GM19438 (cell line): ENCODE measurements around the gene NCKAP5L.
"Not testable (repeated sequence)": the region's sequence is repeated elsewhere in the genome, so short reads cannot be mapped to it uniquely, and the experiment has no call there.

Experiments
- ATAC-seq: cut with Tn5 transposase; IDR thresholded peaks from one replicate; pipeline ENCODE4 v1.9.1; 2021; ENCODE audit warnings: low read depth; ENCODE audit not compliant: unreplicated experiment

NCKAP5L gene

DNA sequence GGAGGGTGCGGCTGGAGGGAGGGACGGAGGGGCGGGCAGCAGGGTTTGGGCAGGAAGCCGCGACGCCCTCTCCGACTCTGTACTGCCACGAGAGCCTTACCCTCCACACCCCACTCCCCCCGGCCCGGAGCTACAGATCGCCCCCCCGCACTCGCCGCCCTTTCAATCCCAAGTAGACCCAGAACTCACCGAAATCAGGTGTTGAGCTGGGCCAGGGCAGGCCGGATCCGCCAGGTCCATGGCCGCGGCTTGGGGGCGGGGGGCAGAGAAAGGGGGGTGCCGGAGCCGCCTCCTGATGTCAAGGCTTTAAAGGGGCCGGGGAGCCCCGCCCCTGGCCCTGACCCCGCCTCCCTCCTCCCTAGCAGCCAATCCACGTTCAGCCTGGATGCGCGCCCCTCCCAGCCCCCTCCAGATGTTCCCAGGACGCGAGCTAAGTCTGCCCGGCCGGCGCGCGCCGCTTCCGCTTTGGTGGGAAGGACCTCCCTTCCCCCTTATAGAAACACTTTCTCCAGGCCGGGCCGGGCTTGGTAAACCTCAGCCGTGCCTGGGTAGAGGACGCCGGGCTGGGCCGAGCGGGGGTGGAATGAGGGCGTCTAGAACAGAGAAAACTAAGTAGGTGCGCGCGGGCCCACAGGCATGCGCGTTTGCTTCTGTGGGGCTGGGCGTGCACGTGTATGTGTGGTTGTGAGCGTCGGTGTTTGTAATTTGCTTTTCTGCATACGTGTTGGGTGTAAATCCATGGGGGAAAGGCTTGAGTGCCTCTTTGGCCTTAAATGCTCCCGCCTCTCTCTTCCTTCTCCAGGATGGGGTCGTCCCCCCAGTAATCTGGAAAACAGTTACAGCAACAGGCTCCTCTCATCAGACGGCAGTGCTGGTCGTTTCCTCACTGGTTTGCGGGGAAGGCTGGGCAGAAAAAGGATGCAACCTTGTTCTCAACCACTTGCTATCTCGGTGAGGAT lies at the start of gene NCKAP5L:
Gene NCKAP5L, minus strand, starts transcription at position 281 of the 959 bp plus-strand sequence. CDS start 24,369 bp downstream, outside the sequence.
- ATAC-seq, result peak; percentile 83

GRCh38 chr12:49877066-49877465 lies 48.9 kb upstream of the NCKAP5L start:
- no peak for ATAC-seq

DNA sequence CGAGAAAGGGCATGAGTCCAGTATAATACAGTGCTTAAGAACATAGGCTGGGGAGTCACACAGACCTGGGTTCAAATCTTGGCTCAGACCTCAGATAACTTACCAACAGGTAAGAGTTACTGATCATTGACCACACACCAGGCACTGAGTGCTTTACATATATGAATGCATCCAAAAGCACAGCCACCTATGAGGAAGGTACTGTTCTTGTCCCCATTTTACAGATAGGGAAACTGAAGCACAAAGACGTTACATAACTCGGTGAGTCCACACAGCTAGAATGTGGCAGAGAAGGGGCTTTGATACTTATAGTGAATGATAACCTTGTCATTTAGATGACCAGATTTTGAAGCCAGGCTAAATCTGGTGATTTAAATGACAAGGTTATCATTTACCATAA lies 47.9 kb upstream of the NCKAP5L start:
- no peak for ATAC-seq

GRCh38 chr12:49875115-49875720 lies 47.0 kb upstream of the NCKAP5L start:
- no peak for ATAC-seq

DNA sequence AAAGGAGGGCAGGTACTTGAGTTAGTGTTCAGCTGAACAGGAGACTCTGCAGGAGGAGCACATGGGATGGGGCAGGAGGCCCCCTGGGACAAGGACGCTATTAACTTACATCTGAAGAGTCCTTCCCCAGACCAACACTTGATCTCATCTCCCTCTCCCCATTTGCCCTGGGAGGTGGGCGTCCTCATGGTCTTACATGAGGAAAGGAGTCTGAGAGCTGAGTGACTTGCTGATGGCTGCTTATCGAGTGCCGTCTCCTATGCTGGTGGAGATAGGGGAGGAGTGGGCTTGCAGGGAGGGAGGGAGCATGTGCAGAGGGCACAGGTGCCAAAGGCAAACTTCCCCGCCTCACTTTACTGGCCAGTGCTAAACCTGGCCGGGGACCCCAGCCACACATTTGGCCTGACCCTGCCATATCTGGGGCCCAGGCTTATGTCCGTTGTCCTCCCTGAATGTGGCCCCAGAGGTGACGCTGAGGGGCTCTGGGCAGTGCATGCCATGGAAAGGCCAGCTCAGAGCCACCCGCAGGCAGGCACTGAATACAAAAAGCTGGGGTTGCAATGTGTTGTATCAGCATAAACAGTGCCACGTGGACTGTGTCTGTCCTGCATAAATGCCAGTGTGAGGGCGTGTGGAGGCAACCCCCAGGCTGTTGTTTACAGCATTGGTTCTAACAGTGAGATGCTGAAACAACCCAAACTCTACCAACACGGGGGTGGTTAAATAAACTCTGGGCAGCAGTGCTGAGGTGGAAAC lies 46.1 kb upstream of the NCKAP5L start:
- no peak for ATAC-seq

GRCh38 chr12:49873361-49873934 lies 45.2 kb upstream of the NCKAP5L start:
- no peak for ATAC-seq

DNA sequence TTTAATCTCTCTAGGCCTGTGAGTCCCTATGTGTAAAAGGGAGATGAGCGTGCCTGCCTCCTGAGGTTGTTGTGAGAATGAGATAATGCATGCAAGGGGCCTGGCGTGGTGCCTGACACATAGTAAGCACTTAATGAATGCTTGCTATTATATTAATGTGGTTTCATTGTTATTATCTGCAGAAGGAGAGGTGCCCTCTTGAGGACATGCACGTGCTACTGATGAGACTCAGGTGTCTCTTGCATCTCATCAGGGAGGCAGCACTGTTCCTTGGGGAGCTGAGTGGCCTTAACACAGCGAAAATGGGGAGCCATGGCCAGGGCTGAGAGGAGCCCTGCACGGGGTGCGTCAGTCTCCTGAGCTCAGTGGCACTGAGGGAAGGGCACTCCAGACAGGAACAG lies 44.6 kb upstream of the NCKAP5L start:
- ATAC-seq, result no peak

- ATAC-seq, result no peak
Observed at GRCh38 chr12:49872381-49872780, 44.2 kb upstream of the NCKAP5L start.

DNA sequence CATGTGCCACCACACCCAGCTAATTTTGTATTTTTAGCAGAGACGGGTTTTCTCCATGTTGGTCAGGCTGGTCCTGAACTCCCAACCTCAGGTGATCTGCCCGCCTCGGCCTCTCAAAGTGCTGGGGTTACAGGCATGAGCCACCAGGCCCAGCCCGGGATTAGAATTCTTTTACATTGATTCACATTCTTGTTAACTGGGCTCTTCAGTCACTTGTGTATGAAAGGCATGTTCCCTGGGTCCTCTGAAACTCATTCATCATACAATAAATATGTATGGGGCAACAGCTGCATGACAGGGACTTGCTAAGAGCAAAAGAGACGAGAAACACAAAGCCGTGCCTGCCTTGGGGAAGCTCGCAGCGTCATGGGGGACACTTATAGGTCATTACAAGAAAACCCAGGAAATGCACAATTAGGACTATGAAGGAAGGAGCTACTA lies 43.6 kb upstream of the NCKAP5L start:
- ATAC-seq, result not testable (repeated sequence)

- ATAC-seq, result no peak
Observed at GRCh38 chr12:49871263-49871561, 43.0 kb upstream of the NCKAP5L start.

DNA sequence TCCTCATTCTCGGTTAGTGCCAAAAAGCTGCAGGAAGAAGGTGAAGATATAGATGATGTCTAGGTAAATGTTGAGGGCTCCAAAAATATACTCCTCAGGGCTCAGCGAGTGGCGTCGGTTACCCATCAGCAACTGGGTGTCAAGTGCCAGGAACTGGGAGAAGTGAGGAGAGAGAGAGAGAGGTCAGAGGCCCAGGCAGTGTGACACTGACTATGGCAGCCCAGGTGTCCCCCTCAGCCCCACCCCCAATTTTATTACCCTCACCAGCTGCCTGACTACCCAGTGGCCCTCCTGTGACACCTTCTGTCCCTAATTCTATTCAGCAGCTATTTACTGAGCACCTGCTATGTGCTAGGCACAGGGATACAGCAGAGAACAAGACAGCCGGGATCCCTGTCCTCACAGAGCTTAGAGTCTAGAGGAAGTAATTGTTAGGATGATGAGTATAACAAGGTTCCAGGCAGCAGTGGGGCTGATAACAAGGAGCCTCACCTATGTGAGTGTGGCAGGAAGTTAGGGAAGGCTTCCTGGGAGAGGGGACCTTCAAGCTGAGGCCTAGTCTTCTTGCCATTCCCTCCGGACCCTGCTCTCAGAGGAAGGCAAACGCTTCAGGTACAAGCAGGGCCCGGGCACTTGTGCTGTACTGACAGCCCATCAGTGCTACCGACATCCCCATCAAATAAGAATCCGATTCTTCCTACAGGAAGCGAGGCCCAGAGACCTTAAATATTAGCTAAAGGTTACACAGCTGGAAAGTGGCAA lies 42.5 kb upstream of the NCKAP5L start:
- no peak for ATAC-seq

GRCh38 chr12:49869816-49870500 lies 41.7 kb upstream of the NCKAP5L start:
- ATAC-seq, result no peak

DNA sequence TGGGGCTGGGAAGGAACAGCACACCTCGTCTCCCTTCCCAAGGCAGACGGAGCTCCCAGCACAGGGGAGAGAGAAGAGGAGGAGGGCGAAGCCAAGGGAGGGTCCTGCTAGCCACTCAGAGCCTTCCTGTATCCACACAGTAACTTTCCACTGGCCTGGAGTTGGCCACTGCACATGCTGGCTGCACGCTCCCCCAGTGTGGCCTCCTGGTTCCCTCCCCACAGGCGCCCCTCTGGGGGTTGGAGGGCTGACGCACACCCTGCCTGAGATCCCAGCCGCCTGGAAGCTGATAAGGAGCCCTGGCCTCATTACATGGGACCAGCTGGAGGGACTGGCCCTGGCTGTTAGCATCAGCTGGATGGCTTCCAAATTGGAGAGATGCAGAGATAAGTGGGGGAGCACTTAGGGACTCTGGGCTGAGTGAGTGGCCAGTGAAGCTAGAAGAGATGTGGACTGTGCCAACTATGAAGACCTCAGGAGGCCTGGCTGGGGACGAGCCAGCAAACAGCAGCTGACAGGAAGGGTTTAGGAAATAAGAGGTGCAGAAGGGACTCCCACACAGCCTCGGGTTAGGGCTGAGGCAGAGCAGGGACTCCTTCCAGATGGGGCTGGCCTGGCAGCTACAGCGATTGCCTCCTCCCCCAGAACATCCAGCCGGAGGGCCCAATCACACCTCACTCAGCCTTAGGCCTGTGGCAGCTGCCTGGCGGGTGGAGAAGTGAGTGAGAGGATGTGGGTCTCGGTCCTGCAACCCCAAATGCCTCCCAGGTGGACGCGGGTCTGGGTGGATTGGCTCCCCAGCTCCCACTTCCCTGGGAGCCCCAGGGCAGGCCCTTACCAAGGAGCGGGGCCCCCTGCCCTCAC lies 41.0 kb upstream of the NCKAP5L start:
- no peak for ATAC-seq

- no peak for ATAC-seq
Observed at GRCh38 chr12:49868449-49868848, 40.2 kb upstream of the NCKAP5L start.

DNA sequence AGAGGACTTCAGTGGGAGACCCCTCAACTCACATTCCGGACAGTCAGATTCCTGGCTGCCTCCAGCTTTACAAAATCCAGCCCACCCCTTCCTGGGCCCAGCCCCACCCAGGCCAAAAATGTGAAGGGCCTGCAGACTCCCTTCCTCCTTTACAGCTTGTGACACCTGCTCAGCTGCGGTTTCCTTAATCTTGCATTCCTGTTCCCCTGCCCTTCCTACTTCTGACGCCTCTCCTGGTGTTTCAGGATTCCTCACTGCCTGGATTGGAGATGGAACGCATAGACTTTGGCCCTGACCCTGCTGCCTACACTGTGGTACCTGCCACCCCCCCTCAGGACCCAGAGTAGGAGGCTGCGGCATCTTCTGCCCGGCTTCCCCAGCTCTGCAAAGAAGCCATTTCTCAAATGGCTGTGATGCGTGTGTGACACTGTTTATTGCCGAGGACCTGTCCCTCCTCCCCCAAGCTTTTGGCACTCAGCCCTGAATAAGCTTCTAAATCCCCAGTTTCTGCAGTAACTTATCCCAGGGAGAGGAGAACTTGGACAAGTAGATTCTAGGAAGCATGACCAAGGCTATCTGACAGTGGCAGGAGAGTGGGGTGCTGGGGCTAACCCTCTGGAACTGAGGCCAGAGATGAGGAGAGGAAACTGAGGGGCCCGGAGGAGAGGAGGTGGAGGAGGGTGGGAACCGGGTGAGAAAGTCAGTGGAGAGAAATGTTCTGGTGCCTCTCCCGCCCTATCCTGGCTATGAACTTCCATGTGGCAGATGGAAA lies 39.5 kb upstream of the NCKAP5L start:
- no peak for ATAC-seq

GRCh38 chr12:49866859-49867569 lies 38.8 kb upstream of the NCKAP5L start:
- ATAC-seq, result no peak

DNA sequence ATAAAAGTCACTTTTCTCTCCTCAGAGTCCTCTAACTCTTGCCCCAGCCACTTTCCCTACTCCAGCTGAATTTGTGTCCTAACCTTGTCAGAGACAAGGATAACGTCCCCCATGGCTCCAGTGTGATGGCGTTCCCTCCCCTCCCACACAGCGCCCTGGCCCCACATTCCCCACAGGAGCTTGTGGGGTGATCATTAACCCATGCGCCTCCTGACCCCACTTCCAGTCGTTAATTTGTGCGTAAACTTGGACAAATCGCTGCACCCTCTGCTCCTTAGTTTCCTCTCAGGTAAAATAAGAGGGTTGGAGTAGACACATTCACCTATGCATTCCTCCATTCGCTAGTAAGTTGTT lies 37.5 kb upstream of the NCKAP5L start:
- no peak for ATAC-seq
